A549 (cell line): ENCODE results near the gene KIAA1614. TPM values are rescaled to one million over a fixed set of nuclear protein-coding genes. Genes with fewer than 3 reads are reported as not detected.

ENCODE experiments used
- ATAC-seq, 2 experiments: fragments of 200-7000 bp in 1 of 2; fragments of >200 bp in 1 of 2; cut with Nextera tagmentation in 1 of 2; cut with Tn5 transposase in 1 of 2; 3 replicates each; pipeline versions ENCODE4 v1.8.0 to v1.9.1; 2018 to 2020; ENCODE audit warnings: mild to moderate bottlenecking in 1 of 2, moderate library complexity in 1 of 2
- CTCF ChIA-PET: fragments of 300-600 bp; sonication (Branson Sonifier 250); formaldehyde crosslinking; extraction: SDS; loops from one replicate; lab custom pipeline; 2021; ENCODE audit warnings: antibody characterized with exemption, inconsistent platforms; lab: Yijun Ruan, JAX
- POLR2A ChIA-PET: fragments of 350-600 bp; formaldehyde crosslinking; extraction: SDS; loops from one replicate; lab custom pipeline; 2021; ENCODE audit warnings: antibody characterized with exemption, inconsistent platforms; lab: Yijun Ruan, JAX
- DNase-seq, 2 experiments: peaks; one replicate each; pipeline versions ENCODE4 v3.0.0 to v3.0.0-alpha.2; 2011 to 2016; ENCODE audit warnings: low read depth in 1 of 2, low spot score in 1 of 2
- FAIRE-seq: peaks from 2 replicates; lab custom pipeline; 2011; peaks lifted over from hg19 to GRCh38; lab: Jason Lieb, UNC
- H3K27ac ChIP-seq, 2 experiments: fragments of >200 bp; sonication (Bioruptor Twin); formaldehyde crosslinking; 3 replicates each; pipeline ENCODE4 v1.5.1; 2016 to 2017
- H3K4me1 ChIP-seq: fragments of >200 bp; sonication (Bioruptor Twin); formaldehyde crosslinking; 3 replicates; pipeline ENCODE4 v1.6.1; 2016
- H3K4me2 ChIP-seq: fragments of >200 bp; sonication (Bioruptor Twin); formaldehyde crosslinking; 3 replicates; pipeline ENCODE4 v1.6.1; 2016
- H3K4me3 ChIP-seq: fragments of >200 bp; sonication (Bioruptor Twin); formaldehyde crosslinking; 3 replicates; pipeline ENCODE4 v1.5.1; 2016
- H3K9me3 ChIP-seq: fragments of >200 bp; sonication (Bioruptor Twin); formaldehyde crosslinking; 3 replicates; pipeline ENCODE4 v1.6.1; 2016
- CEBPB ChIP-seq, 2 experiments: fragments of >200 bp in 1 of 2; sonication (Bioruptor Twin) in 1 of 2; formaldehyde crosslinking in 1 of 2; IDR thresholded peaks; 2 replicates each; pipeline ENCODE4 v1.6.1; 2012 to 2016
- CHD4 ChIP-seq: fragments of 200-600 bp; sonication (generic); IDR thresholded peaks from 2 replicates; pipeline ENCODE4 v1.6.1; 2016; ENCODE audit warnings: antibody characterized with exemption, mild to moderate bottlenecking, borderline replicate concordance
- CTCF ChIP-seq: fragments of >200 bp; sonication (Bioruptor Twin); formaldehyde crosslinking; IDR thresholded peaks from 3 replicates; pipeline ENCODE4 v1.5.1; 2016
- EHMT2 ChIP-seq: fragments of 200-600 bp; sonication (generic); IDR thresholded peaks from 2 replicates; pipeline ENCODE4 v1.6.1; 2016; ENCODE audit warnings: antibody characterized with exemption, low read depth, mild to moderate bottlenecking, moderate library complexity
- EP300 ChIP-seq, 2 experiments: fragments of >200 bp; sonication (Bioruptor Twin); formaldehyde crosslinking; IDR thresholded peaks; 2 replicates in 1 of 2; 3 replicates in 1 of 2; pipeline ENCODE4 v1.6.1; 2016 to 2017
- FOSB ChIP-seq: fragments of 250-450 bp; sonication (Bioruptor Pico); IDR thresholded peaks from 2 replicates; pipeline ENCODE4 v1.5.0; 2020; ENCODE audit warnings: mild to moderate bottlenecking, moderate library complexity
- FOXS1 ChIP-seq: fragments of 250-450 bp; sonication (Bioruptor Pico); IDR thresholded peaks from 2 replicates; pipeline ENCODE4 v1.5.0; 2020; ENCODE audit warnings: mild to moderate bottlenecking, moderate library complexity
- HDAC2 ChIP-seq: fragments of 200-600 bp; sonication (generic); IDR thresholded peaks from 2 replicates; pipeline ENCODE4 v1.6.1; 2016
- HEYL ChIP-seq: fragments of 250-450 bp; sonication (Bioruptor Pico); IDR thresholded peaks from 2 replicates; pipeline ENCODE4 v1.8.0; 2021; ENCODE audit warnings: mild to moderate bottlenecking, moderate library complexity
- HOXA7 ChIP-seq: fragments of 250-450 bp; sonication (Bioruptor Pico); IDR thresholded peaks from 2 replicates; pipeline ENCODE4 v1.5.0; 2020; ENCODE audit warnings: mild to moderate bottlenecking, moderate library complexity
- MAFK ChIP-seq: fragments of 450-650 bp; IDR thresholded peaks from 2 replicates; pipeline ENCODE4 v1.6.1; 2014; ENCODE audit not compliant: partially characterized antibody
- MAX ChIP-seq: IDR thresholded peaks from 2 replicates; pipeline ENCODE4 v1.6.1; 2012
- MYC ChIP-seq: IDR thresholded peaks from 2 replicates; pipeline ENCODE4 v1.6.1; 2012; ENCODE audit warnings: mild to moderate bottlenecking, inconsistent platforms, low read length, improper control_type of control experiment, borderline replicate concordance
- PHF8 ChIP-seq: fragments of 200-600 bp; sonication (generic); IDR thresholded peaks from 2 replicates; pipeline ENCODE4 v1.6.1; 2016; ENCODE audit warnings: low read depth, mild to moderate bottlenecking, antibody characterized with exemption, moderate library complexity, borderline replicate concordance
- POLR2A ChIP-seq: IDR thresholded peaks from 2 replicates; pipeline ENCODE4 v1.6.1; 2012; ENCODE audit warnings: mild to moderate bottlenecking, low read length
- RAD21 ChIP-seq, 2 experiments: fragments of >200 bp in 1 of 2; sonication (Bioruptor Twin) in 1 of 2; formaldehyde crosslinking in 1 of 2; IDR thresholded peaks in 1 of 2; conservative IDR thresholded peaks in 1 of 2; 2 replicates in 1 of 2; 3 replicates in 1 of 2; pipeline ENCODE4 v1.6.1; 2012 to 2018; ENCODE audit warnings: inconsistent platforms in 1 of 2
- RARB ChIP-seq: fragments of 250-450 bp; sonication (Bioruptor Pico); IDR thresholded peaks from 2 replicates; pipeline ENCODE4 v1.8.0; 2021; ENCODE audit warnings: mild to moderate bottlenecking, moderate library complexity
- RCOR1 ChIP-seq: fragments of 150-350 bp; IDR thresholded peaks from 2 replicates; pipeline ENCODE4 v1.6.1; 2014; ENCODE audit warnings: antibody characterized with exemption, low read length, low read depth
- REST ChIP-seq: fragments of 200-600 bp; sonication (generic); IDR thresholded peaks from 2 replicates; pipeline ENCODE4 v1.6.1; 2016; ENCODE audit warnings: antibody characterized with exemption, mild to moderate bottlenecking, moderate library complexity
- SMC3 ChIP-seq: fragments of >200 bp; sonication (Bioruptor Twin); formaldehyde crosslinking; IDR thresholded peaks from 3 replicates; pipeline ENCODE4 v1.6.1; 2018; ENCODE audit warnings: inconsistent platforms
- TFCP2L1 ChIP-seq: fragments of 250-450 bp; sonication (Bioruptor Pico); IDR thresholded peaks from 2 replicates; pipeline ENCODE4 v1.5.0; 2021; ENCODE audit warnings: mild to moderate bottlenecking
- USF2 ChIP-seq: fragments of 450-650 bp; IDR thresholded peaks from 2 replicates; pipeline ENCODE4 v1.6.1; 2014; ENCODE audit warnings: antibody characterized with exemption
- ZSCAN20 ChIP-seq: fragments of 250-450 bp; sonication (Bioruptor Pico); IDR thresholded peaks from 2 replicates; pipeline ENCODE4 v1.8.0; 2022; ENCODE audit warnings: mild to moderate bottlenecking, moderate library complexity
- WGBS: methylation state at CpG from one replicate; pipeline ENCODE4 v1.1.6; 2017; ENCODE audit errors: missing lambda C conversion rate; 5-methylcytosine and 5-hydroxymethylcytosine counted together
- polyA plus RNA-seq, 4 experiments: library from polyadenylated mRNA; depleted of rRNA in 3 of 4; stranded (reverse); fragments of >200 nt; fragmentation: RNase III in 1 of 4; extraction: RNeasy Plus Mini Kit Qiagen cat#74134 plus additional on column Dnase treatment in 1 of 4; gene quantifications; 2 replicates in 3 of 4; 3 replicates in 1 of 4; pipeline ENCODE4 v1.2.3, GENCODE V29; 2011 to 2017
- TF ChIP-seq, protein P1 (sequence below): fragments of 250-450 bp; sonication (Bioruptor Pico); IDR thresholded peaks from 2 replicates; pipeline ENCODE4 v1.5.0; 2021; ENCODE audit warnings: mild to moderate bottlenecking, moderate library complexity, borderline replicate concordance
- TF ChIP-seq, protein P2 (sequence below): fragments of 150-350 bp; IDR thresholded peaks from 2 replicates; pipeline ENCODE4 v1.6.1; 2014; ENCODE audit warnings: low read depth, mild to moderate bottlenecking, low read length
- TF ChIP-seq, protein P3 (sequence below): IDR thresholded peaks from 2 replicates; pipeline ENCODE4 v1.6.1; 2012

Gene KIAA1614
- polyA plus RNA-seq, 2 of the 4 experiments (the other 2 are of a cell fraction): 0.25 to 0.84 TPM

DNA sequence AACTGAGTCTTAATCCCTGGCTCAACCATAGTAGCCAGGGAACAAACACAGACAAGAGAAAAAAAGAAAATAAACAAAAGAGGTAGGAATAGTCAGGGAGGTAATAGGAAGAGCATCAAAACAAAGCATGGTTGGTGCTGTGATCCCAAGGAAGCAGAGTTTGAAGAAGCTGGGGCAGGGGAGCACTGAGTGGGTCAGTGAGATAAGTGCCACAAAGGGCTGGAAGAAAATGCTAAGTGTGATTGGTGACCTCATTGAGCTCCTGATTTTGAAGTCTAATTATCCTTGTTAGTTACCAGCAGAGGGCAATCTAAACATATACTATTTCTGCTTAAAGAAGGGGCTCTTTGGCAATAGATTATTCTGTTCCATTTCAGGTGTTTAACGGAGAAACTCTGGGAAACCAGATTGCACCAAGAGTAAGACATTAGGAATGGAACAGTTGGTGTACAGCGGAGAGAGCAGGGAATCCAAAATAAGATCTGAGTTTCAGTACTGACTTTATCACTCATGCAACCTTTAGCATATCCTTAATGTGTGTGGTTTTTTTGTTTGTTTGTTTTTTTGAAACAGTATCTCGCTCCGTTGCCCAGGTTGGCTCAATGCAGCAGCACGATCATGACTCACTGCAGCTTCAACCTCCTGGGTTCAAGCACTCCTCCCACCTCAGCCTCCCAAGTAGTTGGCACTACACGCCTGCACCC, 30.7 kb upstream of the KIAA1614 start:
- Histone ChIP-seq H3K4me3 (no peak overlapping the region), H3K4me2 (no peak overlapping the region), H3K27ac (no peak overlapping the region), H3K4me1 (peaks cover 14% of the 10 kb centered on the region; the same call in 2 of the 3 replicates), H3K9me3 (no peaks in the 10 kb centered on the region)
- POLR2A ChIA-PET: interaction anchor here (1.0 kb wide), 1 partner anchor 366 kb away, joined by 3 read pairs; no protein-coding TSS in a partner anchor
- TF ChIP-seq MAX: no peak
- TF ChIP-seq, protein P1, sequence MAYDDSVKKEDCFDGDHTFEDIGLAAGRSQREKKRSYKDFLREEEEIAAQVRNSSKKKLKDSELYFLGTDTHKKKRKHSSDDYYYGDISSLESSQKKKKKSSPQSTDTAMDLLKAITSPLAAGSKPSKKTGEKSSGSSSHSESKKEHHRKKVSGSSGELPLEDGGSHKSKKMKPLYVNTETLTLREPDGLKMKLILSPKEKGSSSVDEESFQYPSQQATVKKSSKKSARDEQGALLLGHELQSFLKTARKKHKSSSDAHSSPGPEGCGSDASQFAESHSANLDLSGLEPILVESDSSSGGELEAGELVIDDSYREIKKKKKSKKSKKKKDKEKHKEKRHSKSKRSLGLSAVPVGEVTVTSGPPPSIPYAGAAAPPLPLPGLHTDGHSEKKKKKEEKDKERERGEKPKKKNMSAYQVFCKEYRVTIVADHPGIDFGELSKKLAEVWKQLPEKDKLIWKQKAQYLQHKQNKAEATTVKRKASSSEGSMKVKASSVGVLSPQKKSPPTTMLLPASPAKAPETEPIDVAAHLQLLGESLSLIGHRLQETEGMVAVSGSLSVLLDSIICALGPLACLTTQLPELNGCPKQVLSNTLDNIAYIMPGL (CRISPR knock-in tag): no peak
- TF ChIP-seq, protein P2, sequence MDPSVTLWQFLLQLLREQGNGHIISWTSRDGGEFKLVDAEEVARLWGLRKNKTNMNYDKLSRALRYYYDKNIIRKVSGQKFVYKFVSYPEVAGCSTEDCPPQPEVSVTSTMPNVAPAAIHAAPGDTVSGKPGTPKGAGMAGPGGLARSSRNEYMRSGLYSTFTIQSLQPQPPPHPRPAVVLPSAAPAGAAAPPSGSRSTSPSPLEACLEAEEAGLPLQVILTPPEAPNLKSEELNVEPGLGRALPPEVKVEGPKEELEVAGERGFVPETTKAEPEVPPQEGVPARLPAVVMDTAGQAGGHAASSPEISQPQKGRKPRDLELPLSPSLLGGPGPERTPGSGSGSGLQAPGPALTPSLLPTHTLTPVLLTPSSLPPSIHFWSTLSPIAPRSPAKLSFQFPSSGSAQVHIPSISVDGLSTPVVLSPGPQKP: no peak
- no peak for TF ChIP-seq POLR2A
- no peak for TF ChIP-seq HDAC2
- no peak for TF ChIP-seq ZSCAN20 (CRISPR knock-in tag)
- TF ChIP-seq PHF8: no peak
- TF ChIP-seq RCOR1: no peak
- TF ChIP-seq CTCF: peak; percentile 76
- no peak for TF ChIP-seq MYC
- no peak for TF ChIP-seq EP300 (IDR thresholded peaks at IDR 0.05)
- no peak for TF ChIP-seq REST
- TF ChIP-seq, protein P3, sequence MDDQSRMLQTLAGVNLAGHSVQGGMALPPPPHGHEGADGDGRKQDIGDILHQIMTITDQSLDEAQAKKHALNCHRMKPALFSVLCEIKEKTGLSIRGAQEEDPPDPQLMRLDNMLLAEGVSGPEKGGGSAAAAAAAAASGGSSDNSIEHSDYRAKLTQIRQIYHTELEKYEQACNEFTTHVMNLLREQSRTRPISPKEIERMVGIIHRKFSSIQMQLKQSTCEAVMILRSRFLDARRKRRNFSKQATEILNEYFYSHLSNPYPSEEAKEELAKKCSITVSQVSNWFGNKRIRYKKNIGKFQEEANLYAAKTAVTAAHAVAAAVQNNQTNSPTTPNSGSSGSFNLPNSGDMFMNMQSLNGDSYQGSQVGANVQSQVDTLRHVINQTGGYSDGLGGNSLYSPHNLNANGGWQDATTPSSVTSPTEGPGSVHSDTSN: no peak
- TF ChIP-seq MAFK: no peak
- no peak for TF ChIP-seq FOXS1 (CRISPR knock-in tag)
- TF ChIP-seq CEBPB (IDR thresholded peaks at IDR 0.05): peak in 1 of 2 experiments; percentile 49; a peak in 1 of 4 replicates
- TF ChIP-seq CHD4: no peak
- peak; percentile 78 to 79 for TF ChIP-seq RAD21 (conservative IDR thresholded peaks at IDR 0.05 in 1 of 2, IDR thresholded peaks at IDR 0.05 in 1 of 2)
- no peak for TF ChIP-seq HOXA7
- TF ChIP-seq USF2: no peak
- TF ChIP-seq SMC3: peak; percentile 85
- TF ChIP-seq TFCP2L1: no peak
- no peak for TF ChIP-seq EHMT2
- TF ChIP-seq RARB (CRISPR knock-in tag): no peak
- TF ChIP-seq FOSB (CRISPR knock-in tag): no peak
- TF ChIP-seq HEYL (CRISPR knock-in tag): no peak
- WGBS: 53% methylated on average over 6 of the region's 6 CpGs
- ATAC-seq (peak; percentile 84 to 85), DNase-seq (peak; percentile 49 to 51), FAIRE-seq (no peak)
- CTCF ChIA-PET: interaction anchor here (0.5 to 8.0 kb wide), 52 partner anchors 9 to 546 kb away, joined by 3 to 147 read pairs (median 4); partner anchors contain the start of gene KIAA1614
